HG02973 (cell line): ENCODE measurements around the gene PPFIBP1.
"Not testable (repeated sequence)": the region's sequence is repeated elsewhere in the genome, so short reads cannot be mapped to it uniquely, and the experiment has no call there.

Source experiments
- ATAC-seq: cut with Tn5 transposase; IDR thresholded peaks from one replicate; pipeline ENCODE4 v1.9.1; 2021; ENCODE audit warnings: moderate library complexity; ENCODE audit not compliant: unreplicated experiment

The PPFIBP1 gene

DNA sequence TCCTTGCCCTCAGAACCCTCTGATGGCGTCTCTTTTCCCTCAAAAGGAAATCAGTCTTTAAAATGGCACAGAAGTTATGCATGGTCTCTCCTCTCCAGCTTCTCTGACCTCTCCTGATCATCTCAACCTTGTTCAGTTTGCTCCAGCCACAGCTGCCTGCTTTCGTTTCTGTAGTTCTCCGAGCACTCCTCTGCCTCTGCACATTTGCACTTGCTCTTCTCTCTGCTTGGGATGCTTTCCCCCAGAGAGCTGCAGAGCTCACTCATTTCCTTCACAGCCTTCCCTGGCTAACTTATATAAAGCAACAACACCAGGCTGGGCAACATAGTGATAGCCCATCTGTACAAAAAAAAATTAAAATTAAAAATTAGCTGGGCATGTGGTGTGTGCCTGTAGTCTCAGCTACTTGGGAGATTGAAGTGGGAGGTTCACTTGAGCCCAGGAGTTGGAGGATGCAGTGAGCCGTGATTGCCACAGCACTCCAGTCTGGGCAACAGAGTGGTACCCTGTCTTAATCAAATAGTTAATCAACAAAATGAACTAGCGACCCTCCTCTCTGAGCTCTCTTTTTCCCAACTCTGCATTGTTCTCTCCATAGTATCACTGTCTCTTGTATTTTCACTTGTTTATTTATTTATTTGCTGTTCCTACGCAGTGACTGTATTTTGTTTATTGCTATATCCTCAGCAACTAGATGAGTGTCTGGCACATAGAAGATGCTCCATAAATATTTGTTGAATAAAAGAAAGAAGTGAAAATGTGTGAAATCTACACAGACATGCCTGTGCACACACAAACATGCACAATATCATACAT lies 37.7 kb downstream of the PPFIBP1 start:
- ATAC-seq, result no peak

GRCh38 chr12:27564612-27565213 lies 40.7 kb downstream of the PPFIBP1 start:
- ATAC-seq, result no peak

DNA sequence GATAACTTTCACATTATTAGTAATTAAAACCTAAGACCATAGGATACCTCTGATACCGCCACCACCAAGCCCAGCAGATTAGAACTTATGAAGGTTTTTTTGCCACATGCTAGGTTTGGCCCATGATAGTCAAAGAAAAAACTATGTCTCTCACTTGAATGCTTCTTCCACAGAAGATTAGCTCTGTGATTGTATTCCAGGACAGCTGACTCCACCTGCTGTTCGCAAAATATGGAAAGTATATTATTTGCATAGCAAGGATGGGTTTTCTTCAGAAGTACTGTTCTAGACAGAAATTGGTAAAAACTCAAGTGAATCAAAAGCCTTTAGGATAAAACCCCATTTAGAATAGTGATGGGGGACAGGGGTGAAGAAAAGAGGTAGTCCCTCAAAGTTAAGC lies 42.2 kb downstream of the PPFIBP1 start:
- no peak for ATAC-seq

DNA sequence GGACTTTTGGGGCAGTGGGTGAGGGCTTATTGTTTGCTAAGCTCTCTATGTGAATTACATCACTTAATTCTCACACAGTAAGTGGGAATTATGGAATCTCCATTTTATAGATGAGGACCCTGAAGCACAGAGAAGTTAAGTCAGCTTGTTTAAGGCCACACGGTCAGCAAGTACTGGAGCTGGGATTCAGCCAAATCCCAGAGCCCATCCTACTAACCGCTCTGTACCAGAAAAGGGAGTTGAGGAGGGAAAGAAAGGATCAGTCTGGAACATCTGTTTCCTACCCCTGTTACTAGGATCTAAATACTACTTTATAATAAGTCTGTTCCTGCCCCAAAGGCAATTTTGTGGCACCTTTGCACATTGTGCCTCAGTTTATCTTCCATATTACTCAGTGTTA lies 42.6 kb downstream of the PPFIBP1 start:
- no peak for ATAC-seq

- ATAC-seq, result no peak
Measured at GRCh38 chr12:27571463-27571862, 47.5 kb downstream of the PPFIBP1 start.

GRCh38 chr12:27572486-27573255 lies 48.7 kb downstream of the PPFIBP1 start:
- ATAC-seq, result no peak

GRCh38 chr12:27573972-27574371 lies 50.0 kb downstream of the PPFIBP1 start:
- no peak for ATAC-seq

DNA sequence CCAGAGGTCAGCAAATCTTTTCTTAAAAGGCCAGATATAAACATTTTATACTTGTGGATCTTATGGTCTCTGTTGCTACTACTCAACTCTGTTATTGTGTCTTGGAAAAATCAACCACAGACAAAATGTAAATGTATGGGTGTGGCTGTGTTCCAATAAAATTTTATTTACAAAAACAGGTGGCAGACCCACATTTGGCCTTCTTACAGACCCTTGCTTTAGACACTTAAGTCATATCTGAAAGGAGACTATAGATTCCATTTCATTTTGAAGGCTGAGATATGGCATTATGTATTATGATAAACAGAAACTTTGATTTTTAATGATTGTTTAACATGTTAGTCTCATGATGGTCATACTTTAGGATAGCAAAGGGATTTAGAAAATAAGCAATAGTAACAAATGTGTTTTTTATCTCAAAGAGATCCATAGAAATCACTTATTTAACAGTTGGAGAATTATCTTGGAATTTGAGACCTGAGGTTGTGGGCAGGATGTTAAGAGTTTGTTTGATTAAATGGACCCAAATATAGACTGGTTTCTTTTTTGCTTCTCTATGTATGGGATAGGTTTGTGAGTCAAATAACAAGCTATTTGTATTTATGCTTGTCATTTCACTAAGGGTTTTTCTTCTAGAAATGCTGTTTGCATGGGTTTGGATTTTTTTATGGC lies 51.2 kb downstream of the PPFIBP1 start:
- ATAC-seq, result no peak

- no peak for ATAC-seq
Measured at GRCh38 chr12:27575762-27576118, 51.7 kb downstream of the PPFIBP1 start.

DNA sequence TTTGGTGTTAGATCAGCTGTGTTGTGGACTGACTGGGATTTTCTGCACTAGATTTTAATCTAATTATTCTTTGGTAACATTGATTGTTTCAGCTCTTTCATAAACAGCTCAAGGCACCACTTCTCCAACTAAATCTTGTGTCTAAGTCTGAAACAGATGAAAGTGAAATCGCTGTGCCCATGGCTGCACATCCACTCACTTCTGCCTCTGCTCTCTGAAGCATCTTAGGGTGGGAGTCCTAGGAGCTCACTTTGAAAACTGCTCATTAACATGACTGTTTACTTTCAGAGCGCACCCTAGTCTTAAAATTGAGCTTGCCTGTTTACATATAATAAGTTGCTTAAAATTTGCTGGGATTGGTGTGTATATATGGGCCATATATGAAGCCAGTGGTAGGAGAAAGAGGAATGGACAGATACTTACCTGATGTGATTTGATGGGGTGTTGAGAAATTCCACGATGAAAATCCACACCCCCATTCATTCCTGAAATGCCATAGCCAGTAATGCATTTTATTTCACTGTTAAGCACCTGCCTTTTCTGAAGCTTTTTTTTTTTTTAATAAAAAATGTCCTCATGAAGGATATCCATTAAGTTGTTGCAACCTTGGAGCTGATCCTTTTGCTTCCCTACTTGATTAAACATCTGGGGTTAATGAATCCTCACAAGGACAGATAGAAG lies 52.8 kb downstream of the PPFIBP1 start:
- ATAC-seq, result peak; percentile 71

DNA sequence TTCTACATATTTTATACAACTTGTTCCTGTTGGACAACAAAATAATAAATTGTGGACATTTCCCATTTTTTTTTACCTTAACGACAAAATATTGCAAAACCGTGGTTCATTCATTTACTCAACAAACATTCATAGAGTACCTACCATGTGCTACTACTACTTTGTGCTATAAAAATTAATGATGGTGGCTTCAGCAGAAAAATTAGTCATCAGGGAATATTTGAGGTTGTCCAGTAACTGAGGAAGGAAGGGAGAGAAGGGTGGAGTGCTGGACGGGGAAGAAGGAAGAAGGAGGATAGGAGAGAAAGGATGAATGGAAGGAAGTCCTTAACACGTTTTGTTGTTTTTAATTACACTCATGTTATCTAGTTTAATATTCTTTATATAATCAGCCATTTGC lies 53.7 kb downstream of the PPFIBP1 start:
- no peak for ATAC-seq

- no peak for ATAC-seq
Measured at GRCh38 chr12:27578689-27579372, 54.8 kb downstream of the PPFIBP1 start.

GRCh38 chr12:27580561-27581330 lies 56.7 kb downstream of the PPFIBP1 start:
- ATAC-seq, result no peak

GRCh38 chr12:27581331-27581671 lies 57.3 kb downstream of the PPFIBP1 start:
- not testable (repeated sequence) for ATAC-seq

- not testable (repeated sequence) for ATAC-seq
Measured at GRCh38 chr12:27581833-27582232, 57.8 kb downstream of the PPFIBP1 start.

DNA sequence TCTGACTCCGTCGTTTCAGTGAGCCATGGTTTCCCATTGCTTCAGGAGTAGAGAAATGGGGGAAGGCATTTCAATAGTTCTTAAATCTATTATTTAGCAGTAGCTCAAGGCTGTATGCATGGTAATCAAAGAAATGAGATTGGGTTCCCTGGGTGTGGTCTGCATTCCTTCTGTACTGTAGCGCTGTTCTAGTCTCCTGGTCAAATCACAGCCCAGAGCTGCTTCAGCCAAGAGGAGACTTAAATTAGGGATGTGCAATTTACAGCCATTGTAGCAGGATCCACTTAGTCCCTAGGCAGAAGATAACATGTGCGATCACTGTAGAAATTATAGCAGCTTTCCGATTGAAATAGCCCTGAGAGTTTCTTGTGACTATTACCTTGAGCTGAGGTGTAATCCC lies 58.4 kb downstream of the PPFIBP1 start:
- not testable (repeated sequence) for ATAC-seq

DNA sequence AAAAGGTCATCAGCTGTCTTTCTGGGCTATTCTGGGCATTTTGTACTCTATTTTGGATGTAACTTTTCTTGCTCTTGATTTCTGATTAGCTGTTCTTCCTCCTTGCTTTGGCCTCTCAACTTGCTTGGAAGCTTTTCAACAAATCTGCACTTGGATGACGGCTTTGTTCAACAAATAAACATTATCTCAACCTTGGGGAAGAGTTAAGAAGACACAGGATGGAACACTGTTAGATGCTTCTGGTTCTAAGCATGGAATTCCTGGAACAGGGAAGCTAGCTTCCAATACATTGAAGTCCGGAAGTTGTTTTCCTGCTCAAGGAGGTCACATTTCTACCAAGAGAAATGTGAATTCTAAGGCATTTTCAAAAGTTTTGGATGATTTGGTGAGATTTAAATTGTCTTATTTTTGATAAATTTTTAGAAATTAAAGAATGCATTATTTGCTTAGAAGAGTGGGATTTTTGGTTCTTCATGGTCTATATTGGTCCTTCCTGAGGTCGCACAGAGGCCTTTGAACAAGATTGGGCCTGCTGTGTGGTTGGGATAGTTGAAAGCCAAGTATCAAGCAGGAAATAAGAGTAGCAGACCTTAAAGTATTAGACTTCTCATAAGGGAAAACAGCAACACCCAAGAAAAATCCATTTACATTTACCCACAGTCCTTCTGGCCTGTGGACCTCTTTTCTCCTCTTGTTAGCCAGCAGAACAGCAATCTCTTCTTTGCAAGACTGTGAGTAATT lies 59.2 kb downstream of the PPFIBP1 start:
- ATAC-seq, result no peak

DNA sequence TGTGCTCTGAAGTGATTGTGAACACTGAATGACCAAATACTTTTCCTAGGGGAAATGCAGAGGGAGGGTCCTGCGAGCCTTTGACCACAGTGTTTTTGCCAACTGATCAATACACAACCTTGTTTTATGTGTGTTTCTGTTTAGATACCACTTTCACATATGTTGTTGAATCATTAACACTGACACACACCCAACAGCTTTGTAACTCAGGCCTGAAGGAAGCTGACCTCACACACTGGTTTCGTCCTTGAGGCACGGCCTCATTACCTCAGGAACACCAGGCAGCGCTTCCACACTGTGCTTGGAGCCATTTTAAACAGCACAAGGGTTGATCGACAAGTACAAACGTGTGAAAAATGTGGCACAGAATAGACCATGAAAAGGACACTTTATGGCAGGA lies 60.0 kb downstream of the PPFIBP1 start:
- ATAC-seq, result no peak

- ATAC-seq, result no peak
Measured at GRCh38 chr12:27585739-27586265, 61.8 kb downstream of the PPFIBP1 start.
